Vagina (tissue), 2 donors: Measurements from ENCODE around the gene ISG20L2. TPM values are rescaled to one million over a fixed set of nuclear protein-coding genes. Genes with fewer than 3 reads are reported as not detected.

Experiments
- DNase-seq, 2 donors: peaks; one replicate each; pipeline ENCODE4 v3.0.0-alpha.2; 2017; ENCODE audit errors: extremely low spot score in 2 of 2
- H3K27ac ChIP-seq: fragments of 200-600 bp; sonication (generic); one replicate; pipeline ENCODE4 v1.5.1; 2019
- H3K27me3 ChIP-seq: fragments of 200-600 bp; sonication (generic); one replicate; pipeline ENCODE4 v1.5.1; 2019
- H3K36me3 ChIP-seq, 2 donors: fragments of 200-600 bp; sonication (generic); one replicate each; pipeline ENCODE4 v1.5.1; 2017 to 2019
- H3K4me1 ChIP-seq: fragments of 200-600 bp; sonication (generic); one replicate; pipeline ENCODE4 v1.5.1; 2019
- H3K4me3 ChIP-seq, 2 donors: fragments of 200-600 bp; sonication (generic); 1 replicate in 1 of 2; 2 replicates in 1 of 2; pipeline ENCODE4 v1.5.1; 2016 to 2019
- H3K9me3 ChIP-seq: fragments of 200-600 bp; sonication (generic); one replicate; pipeline ENCODE4 v1.5.1; 2019
- CTCF ChIP-seq, 3 experiments: fragments of 450-650 bp in 2 of 3; fragments of 200-600 bp in 1 of 3; sonication (generic) in 1 of 3; IDR thresholded peaks; one replicate each; pipeline ENCODE4 v1.5.1; 2017 to 2019; ENCODE audit warnings: antibody characterized with exemption in 3 of 3, mild to moderate bottlenecking in 2 of 3, moderate library complexity in 2 of 3
- POLR2A ChIP-seq, 2 donors: fragments of 450-650 bp; IDR thresholded peaks; one replicate each; pipeline ENCODE4 v1.6.1; 2017; ENCODE audit warnings: antibody characterized with exemption in 2 of 2, mild to moderate bottlenecking in 2 of 2, moderate library complexity in 2 of 2
- POLR2AphosphoS5 ChIP-seq, 2 donors: sonication (generic); formaldehyde crosslinking; IDR thresholded peaks; one replicate each; pipeline ENCODE4 v1.9.0; 2017; ENCODE audit warnings: antibody characterized with exemption in 2 of 2, mild to moderate bottlenecking in 2 of 2, low read depth in 1 of 2; ENCODE audit not compliant: insufficient read depth in 1 of 2
- intact Hi-C: fragments of 100-400 bp; cut with DNase I; formaldehyde crosslinking; loops from one replicate; pipeline ENCODE4 v1.15.1; 2023
- total RNA-seq: library from RNA; depleted of rRNA; stranded (reverse); fragments of >200 nt; gene quantifications from one replicate; pipeline ENCODE4 v1.2.3, GENCODE V29; 2016

The ISG20L2 gene
- total RNA-seq, 1 donor from 2014 or later: 12.8 TPM

GRCh38 chr1:156752843-156753482 is 24.4 kb upstream of the ISG20L2 start:
- Histone ChIP-seq H3K27ac (no peak overlapping the region), H3K27me3 (no peaks in the 10 kb centered on the region), H3K4me3 (no peak overlapping the region), H3K9me3 (no peaks in the 10 kb centered on the region), H3K4me1 (peaks cover 40% of the 10 kb centered on the region), H3K36me3 (no peaks in the 10 kb centered on the region)
- intact Hi-C loops: no loop called here
- DNase-seq: no peak
- TF ChIP-seq POLR2A (IDR thresholded peaks at IDR 0.05) (no peak), CTCF (IDR thresholded peaks at IDR 0.05) (no peak), POLR2AphosphoS5 (IDR thresholded peaks at IDR 0.05; ENCODE audit: insufficient read depth in 1 of 2, low read depth in 1 of 2) (no peak)

GRCh38 chr1:156751757-156752481 is 23.4 kb upstream of the ISG20L2 start:
- DNase-seq: peak in 1 of 2 donors; percentile 97
- intact Hi-C loops: no loop called here
- peaks cover 48% of the 10 kb centered on the region for H3K4me1 ChIP-seq

GRCh38 chr1:156751451-156751756 is 22.8 kb upstream of the ISG20L2 start, which contains the start of gene HDGF:
Gene HDGF (minus strand): TSS chr1:156751675. CDS start chr1:156751429, 246 bp downstream.
- Histone ChIP-seq H3K27me3 (no peaks in the 10 kb centered on the region), H3K36me3 (no peaks in the 10 kb centered on the region), H3K9me3 (no peaks in the 10 kb centered on the region), H3K4me1 (peaks cover 53% of the 10 kb centered on the region), H3K27ac (peak within 1 kb of the TSS; percentile 99), H3K4me3 (peak within 1 kb of the TSS; percentile 96 to 97)
- no peak for DNase-seq
- TF ChIP-seq POLR2AphosphoS5 (IDR thresholded peaks at IDR 0.05; ENCODE audit: insufficient read depth in 1 of 2, low read depth in 1 of 2) (no peak), POLR2A (IDR thresholded peaks at IDR 0.05) (peak in 1 of 2 donors; percentile 40)
- intact Hi-C loops: no loop called here

More at GRCh38 chr1:156751757-156752481, 23.4 kb upstream of the ISG20L2 start:
- TF ChIP-seq CTCF (IDR thresholded peaks at IDR 0.05): peak in 1 of 3 experiments; percentile 17
- TF ChIP-seq POLR2AphosphoS5 (IDR thresholded peaks at IDR 0.05; ENCODE audit: insufficient read depth in 1 of 2, low read depth in 1 of 2): peak; percentile 44 to 62
- TF ChIP-seq POLR2A (IDR thresholded peaks at IDR 0.05): no peak
- H3K27me3 ChIP-seq: no peaks in the 10 kb centered on the region
- H3K27ac ChIP-seq: peak overlapping the region; percentile 99
- no peaks in the 10 kb centered on the region for H3K9me3 ChIP-seq
- H3K36me3 ChIP-seq: no peaks in the 10 kb centered on the region
- H3K4me3 ChIP-seq: peak overlapping the region; percentile 96 to 97

GRCh38 chr1:156750711-156751450 is 22.3 kb upstream of the ISG20L2 start:
- H3K36me3 ChIP-seq: no peaks in the 10 kb centered on the region
- TF ChIP-seq POLR2A (IDR thresholded peaks at IDR 0.05): no peak
- TF ChIP-seq CTCF (IDR thresholded peaks at IDR 0.05): peak in 1 of 3 experiments; percentile 16
- peak in 1 of 2 donors; percentile 11 for TF ChIP-seq POLR2AphosphoS5 (IDR thresholded peaks at IDR 0.05; ENCODE audit: insufficient read depth in 1 of 2, low read depth in 1 of 2)
- peaks cover 59% of the 10 kb centered on the region for H3K4me1 ChIP-seq
- peak in 1 of 2 donors; percentile 87 for DNase-seq
- no peaks in the 10 kb centered on the region for H3K9me3 ChIP-seq
- intact Hi-C loops: no loop called here
- H3K4me3 ChIP-seq: peak overlapping the region; percentile 96 to 97
- no peaks in the 10 kb centered on the region for H3K27me3 ChIP-seq
- H3K27ac ChIP-seq: peak overlapping the region; percentile 99

GRCh38 chr1:156750191-156750672 is 21.7 kb upstream of the ISG20L2 start:
- peak in 1 of 2 donors; percentile 93 for DNase-seq
- Histone ChIP-seq H3K27ac (peak overlapping the region; percentile 99), H3K36me3 (no peaks in the 10 kb centered on the region), H3K9me3 (no peaks in the 10 kb centered on the region), H3K4me3 (peak overlapping the region; percentile 96 to 97), H3K27me3 (no peaks in the 10 kb centered on the region), H3K4me1 (peaks cover 65% of the 10 kb centered on the region)
- intact Hi-C loops: no loop called here
- no peak for TF ChIP-seq POLR2A (IDR thresholded peaks at IDR 0.05)
- TF ChIP-seq CTCF (IDR thresholded peaks at IDR 0.05): no peak
- TF ChIP-seq POLR2AphosphoS5 (IDR thresholded peaks at IDR 0.05; ENCODE audit: insufficient read depth in 1 of 2, low read depth in 1 of 2): peak; percentile 21 to 54
